ENCODE measurements around the gene ZNF544.

- TF ChIP-seq CTCF (IDR thresholded peaks at IDR 0.05) (no peak), POLR2A (IDR thresholded peaks at IDR 0.05) (no peak), EP300 (IDR thresholded peaks at IDR 0.05) (no peak)
These were observed 63.2 kb downstream of the ZNF544 start for GRCh38 chr19:58291943-58292342.
